ENCODE results near the gene ZNF273. TPM values are rescaled to one million over a fixed set of nuclear protein-coding genes. Genes with fewer than 3 reads are reported as not detected.

The ZNF273 gene
- total RNA-seq, 1 experiment from 2014 or later: 17.9 TPM

DNA sequence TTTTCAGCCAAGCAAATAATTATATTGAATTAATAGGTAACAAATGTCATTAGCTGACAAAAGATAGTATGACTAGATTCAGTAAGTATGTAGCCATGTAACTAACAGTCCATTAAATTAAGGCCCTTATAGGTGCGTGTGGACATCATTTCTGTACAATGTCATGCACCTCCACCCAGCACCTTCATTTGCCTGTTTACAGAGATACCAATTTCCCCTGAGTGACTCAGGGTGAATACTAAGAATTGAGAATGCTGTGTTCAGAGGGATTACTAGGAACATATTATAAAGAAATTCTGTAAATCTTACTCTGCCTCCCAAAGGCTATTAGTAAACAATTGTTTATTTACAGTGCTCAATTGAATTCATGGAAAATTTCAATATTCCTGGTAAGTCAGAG lies 48.1 kb upstream of the ZNF273 start:
- no peaks in the 10 kb centered on the region; the same call in 1 of the 2 replicates for H3K27me3 Mint-ChIP-seq (ENCODE audit: low read depth)
- no peak overlapping the region for H3K4ac ChIP-seq (ENCODE audit: low read depth, low read length)
- no peaks in the 10 kb centered on the region for H4K20me1 ChIP-seq (ENCODE audit: control insufficient read depth, insufficient read depth, insufficient read length)
- H3K27ac Mint-ChIP-seq: no peak overlapping the region
- H3K23me2 ChIP-seq (ENCODE audit: insufficient read length, low read depth, low read length, poor library complexity, severe bottlenecking): no peaks in the 10 kb centered on the region
- H3K14ac ChIP-seq (ENCODE audit: insufficient read depth, low read length): no peak overlapping the region
- TF ChIP-seq, protein P1, sequence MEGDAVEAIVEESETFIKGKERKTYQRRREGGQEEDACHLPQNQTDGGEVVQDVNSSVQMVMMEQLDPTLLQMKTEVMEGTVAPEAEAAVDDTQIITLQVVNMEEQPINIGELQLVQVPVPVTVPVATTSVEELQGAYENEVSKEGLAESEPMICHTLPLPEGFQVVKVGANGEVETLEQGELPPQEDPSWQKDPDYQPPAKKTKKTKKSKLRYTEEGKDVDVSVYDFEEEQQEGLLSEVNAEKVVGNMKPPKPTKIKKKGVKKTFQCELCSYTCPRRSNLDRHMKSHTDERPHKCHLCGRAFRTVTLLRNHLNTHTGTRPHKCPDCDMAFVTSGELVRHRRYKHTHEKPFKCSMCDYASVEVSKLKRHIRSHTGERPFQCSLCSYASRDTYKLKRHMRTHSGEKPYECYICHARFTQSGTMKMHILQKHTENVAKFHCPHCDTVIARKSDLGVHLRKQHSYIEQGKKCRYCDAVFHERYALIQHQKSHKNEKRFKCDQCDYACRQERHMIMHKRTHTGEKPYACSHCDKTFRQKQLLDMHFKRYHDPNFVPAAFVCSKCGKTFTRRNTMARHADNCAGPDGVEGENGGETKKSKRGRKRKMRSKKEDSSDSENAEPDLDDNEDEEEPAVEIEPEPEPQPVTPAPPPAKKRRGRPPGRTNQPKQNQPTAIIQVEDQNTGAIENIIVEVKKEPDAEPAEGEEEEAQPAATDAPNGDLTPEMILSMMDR (conservative IDR thresholded peaks at IDR 0.05): no peak
- no peak overlapping the region for H4K91ac ChIP-seq (ENCODE audit: insufficient read length, low read depth, low read length)
- no peaks in the 10 kb centered on the region for H3K79me2 ChIP-seq (ENCODE audit: insufficient read depth, low read length)
- no peaks in the 10 kb centered on the region for H3K4me1 Mint-ChIP-seq
- no peak overlapping the region for H3K56ac ChIP-seq (ENCODE audit: insufficient read length, low read depth, low read length)
- no peak overlapping the region for H4K8ac ChIP-seq (replicated peaks; ENCODE audit: insufficient read length, low read depth, low read length)
- H3K23ac ChIP-seq (ENCODE audit: insufficient read length, low read depth, low read length): no peak overlapping the region
- no peak overlapping the region for H3T11ph ChIP-seq (ENCODE audit: low read length)
- H2BK20ac ChIP-seq (ENCODE audit: low read depth, low read length, poor library complexity, severe bottlenecking): no peak overlapping the region
- H2BK15ac ChIP-seq (ENCODE audit: low read depth, low read length): no peak overlapping the region
- H3K9ac ChIP-seq (ENCODE audit: extremely low read depth, insufficient read length, low read length): no peak overlapping the region
- H2AK5ac ChIP-seq (ENCODE audit: insufficient read length, low read length): no peak overlapping the region
- no peaks in the 10 kb centered on the region for H3K27me3 ChIP-seq (ENCODE audit: insufficient read depth, low read length)
- no CpG with 5 or more reads among the region's 1 CpG for WGBS (ENCODE audit: extremely low coverage, insufficient read length, low lambda C conversion rate)
- H2AFZ ChIP-seq (ENCODE audit: low read length): no peak overlapping the region
- no peak overlapping the region for H3K18ac ChIP-seq (ENCODE audit: insufficient read length, low read depth, low read length)
- no peak overlapping the region for H2BK5ac ChIP-seq (ENCODE audit: insufficient read length, low read length)
- H3K9me3 ChIP-seq (ENCODE audit: control insufficient read depth, low read depth, low read length): no peaks in the 10 kb centered on the region
- H3K27ac ChIP-seq (ENCODE audit: insufficient read length, low read depth, low read length): no peak overlapping the region
- no peak for DNase-seq
- H3K36me3 Mint-ChIP-seq (ENCODE audit: insufficient read depth in 1 of 3, low read depth in 3 of 3): no peaks in the 10 kb centered on the region; a peak in 1 of 7 replicates
- H3K9me3 Mint-ChIP-seq: peaks cover 20 to 26% of the 10 kb centered on the region in 2 experiments; a peak in 4 of 5 replicates
- H3K79me1 ChIP-seq (ENCODE audit: insufficient read depth, low read depth, low read length, poor library complexity, severe bottlenecking): no peaks in the 10 kb centered on the region
- H2BK12ac ChIP-seq (ENCODE audit: insufficient read length, low read depth, low read length): no peak overlapping the region
- no peak overlapping the region for H3K4me3 Mint-ChIP-seq
- no peak overlapping the region for H4K5ac ChIP-seq (ENCODE audit: insufficient read length, low read depth, low read length)
- no peak overlapping the region for H3K4me2 ChIP-seq (ENCODE audit: insufficient read depth, insufficient read length, low read length)
- no peaks in the 10 kb centered on the region for H3K4me1 ChIP-seq (ENCODE audit: insufficient read depth, low read length)
- no peak overlapping the region for H2BK120ac ChIP-seq (ENCODE audit: low read depth, low read length, poor library complexity, severe bottlenecking)
